HG03378 (cell line): ENCODE measurements around the gene NFIC.
"Not testable (repeated sequence)": the region's sequence is repeated elsewhere in the genome, so short reads cannot be mapped to it uniquely, and the experiment has no call there.

ENCODE experiments used
- ATAC-seq: cut with Tn5 transposase; IDR thresholded peaks from one replicate; pipeline ENCODE4 v1.9.1; 2021; ENCODE audit warnings: mild to moderate bottlenecking, moderate library complexity; ENCODE audit not compliant: unreplicated experiment

NFIC gene

GRCh38 chr19:3336680-3337523 is 29.5 kb upstream of the NFIC start:
- ATAC-seq, result no peak

GRCh38 chr19:3338541-3339181 is 27.7 kb upstream of the NFIC start:
- no peak for ATAC-seq

- no peak for ATAC-seq
Observed at GRCh38 chr19:3340340-3340739, 26.0 kb upstream of the NFIC start.

GRCh38 chr19:3342246-3342645 is 24.1 kb upstream of the NFIC start:
- no peak for ATAC-seq

- not testable (repeated sequence) for ATAC-seq
Observed at GRCh38 chr19:3342962-3343361, 23.4 kb upstream of the NFIC start.

GRCh38 chr19:3343619-3344502 is 22.5 kb upstream of the NFIC start:
- ATAC-seq, result no peak

- ATAC-seq, result no peak
Observed at GRCh38 chr19:3344608-3345598, 21.5 kb upstream of the NFIC start.

- no peak for ATAC-seq
Observed at GRCh38 chr19:3345850-3346460, 20.4 kb upstream of the NFIC start.

GRCh38 chr19:3346677-3347353 is 19.6 kb upstream of the NFIC start:
- no peak for ATAC-seq

- no peak for ATAC-seq
Observed at GRCh38 chr19:3348042-3348441, 18.3 kb upstream of the NFIC start.

GRCh38 chr19:3348469-3348868 is 17.9 kb upstream of the NFIC start:
- not testable (repeated sequence) for ATAC-seq

GRCh38 chr19:3350014-3350663 is 16.2 kb upstream of the NFIC start:
- ATAC-seq, result no peak

GRCh38 chr19:3351702-3352447 is 14.5 kb upstream of the NFIC start:
- ATAC-seq, result no peak

- no peak for ATAC-seq
Observed at GRCh38 chr19:3353493-3353892, 12.9 kb upstream of the NFIC start.

GRCh38 chr19:3356805-3357204 is 9.6 kb upstream of the NFIC start:
- no peak for ATAC-seq

GRCh38 chr19:3357271-3357991 is 9.0 kb upstream of the NFIC start:
- no peak for ATAC-seq

- no peak for ATAC-seq
Observed at GRCh38 chr19:3357992-3358688, 8.2 kb upstream of the NFIC start.
